Sigmoid colon (tissue), 7 donors: ENCODE results near the gene PLB1. TPM values are rescaled to one million over a fixed set of nuclear protein-coding genes. Genes with fewer than 3 reads are reported as not detected.

Experiments
- DNase-seq: peaks from one replicate; pipeline ENCODE4 v3.0.0-alpha.2; 2019
- H3K27ac ChIP-seq, 4 donors: fragments of 200-600 bp; sonication (generic); one replicate each; pipeline ENCODE4 v1.5.1; 2016 to 2019; ENCODE audit warnings: mild to moderate bottlenecking in 1 of 4
- H3K27me3 ChIP-seq, 3 donors: fragments of 200-600 bp; sonication (generic); one replicate each; pipeline ENCODE4 v1.5.1; 2019; ENCODE audit warnings: mild to moderate bottlenecking in 1 of 3
- H3K36me3 ChIP-seq, 4 donors: fragments of 200-600 bp; sonication (generic); one replicate each; pipeline ENCODE4 v1.5.1; 2016 to 2019
- H3K4me1 ChIP-seq, 4 donors: fragments of 200-600 bp; sonication (generic); one replicate each; pipeline ENCODE4 v1.5.1; 2017 to 2019
- H3K4me3 ChIP-seq, 4 donors: fragments of 200-600 bp; sonication (generic); one replicate each; pipeline ENCODE4 v1.5.1; 2017 to 2019; ENCODE audit warnings: mild to moderate bottlenecking in 2 of 4, moderate library complexity in 1 of 4
- H3K9me3 ChIP-seq, 4 donors: fragments of 200-600 bp in 3 of 4; sonication (generic) in 3 of 4; one replicate each; pipeline versions ENCODE4 v1.5.1 to v1.6.1; 2013 to 2019
- CTCF ChIP-seq, 4 experiments: fragments of 450-650 bp in 3 of 4; fragments of 200-600 bp in 1 of 4; IDR thresholded peaks; one replicate each; pipeline ENCODE4 v1.5.1; 2016 to 2019; ENCODE audit warnings: antibody characterized with exemption in 4 of 4, mild to moderate bottlenecking in 3 of 4, moderate library complexity in 2 of 4
- EP300 ChIP-seq, 4 donors: sonication (generic); formaldehyde crosslinking; IDR thresholded peaks; one replicate each; pipeline ENCODE4 v1.6.1; 2017; ENCODE audit warnings: antibody characterized with exemption in 4 of 4
- POLR2A ChIP-seq, 2 donors: fragments of 450-650 bp; IDR thresholded peaks; one replicate each; pipeline ENCODE4 v1.6.1; 2016; ENCODE audit warnings: antibody characterized with exemption in 2 of 2, mild to moderate bottlenecking in 2 of 2, moderate library complexity in 2 of 2
- POLR2AphosphoS5 ChIP-seq, 4 donors: sonication (generic); formaldehyde crosslinking; IDR thresholded peaks; one replicate each; pipeline ENCODE4 v1.6.1; 2017; ENCODE audit warnings: antibody characterized with exemption in 4 of 4
- WGBS, 2 donors: extraction: QIAGEN DNeasy Blood & Tissue Kit; methylation state at CpG; one replicate each; pipeline ENCODE4 v1.1.7; 2013; 5-methylcytosine and 5-hydroxymethylcytosine counted together
- intact Hi-C: fragments of 100-400 bp; cut with DNase I; formaldehyde crosslinking; loops from one replicate; pipeline ENCODE4 v1.15.1; 2023
- polyA plus RNA-seq, 3 donors: library from polyadenylated mRNA; stranded (reverse); fragments of 200-250 nt; gene quantifications; one replicate each; pipeline ENCODE4 v1.2.3, GENCODE V29; 2013
- total RNA-seq, 4 donors: library from RNA; depleted of rRNA; stranded (reverse); fragments of >200 nt; gene quantifications; one replicate each; pipeline ENCODE4 v1.1.0, GENCODE V29; 2016
- donor health status: healthy with polysubstance abuse.
- donor health status: Bipolar disorder and iron deficiency.
- donor health status: healthy.

Gene PLB1
- total and polyA plus RNA-seq, 7 donors, result 1.2 to 18.3 (median 2.1) TPM

DNA sequence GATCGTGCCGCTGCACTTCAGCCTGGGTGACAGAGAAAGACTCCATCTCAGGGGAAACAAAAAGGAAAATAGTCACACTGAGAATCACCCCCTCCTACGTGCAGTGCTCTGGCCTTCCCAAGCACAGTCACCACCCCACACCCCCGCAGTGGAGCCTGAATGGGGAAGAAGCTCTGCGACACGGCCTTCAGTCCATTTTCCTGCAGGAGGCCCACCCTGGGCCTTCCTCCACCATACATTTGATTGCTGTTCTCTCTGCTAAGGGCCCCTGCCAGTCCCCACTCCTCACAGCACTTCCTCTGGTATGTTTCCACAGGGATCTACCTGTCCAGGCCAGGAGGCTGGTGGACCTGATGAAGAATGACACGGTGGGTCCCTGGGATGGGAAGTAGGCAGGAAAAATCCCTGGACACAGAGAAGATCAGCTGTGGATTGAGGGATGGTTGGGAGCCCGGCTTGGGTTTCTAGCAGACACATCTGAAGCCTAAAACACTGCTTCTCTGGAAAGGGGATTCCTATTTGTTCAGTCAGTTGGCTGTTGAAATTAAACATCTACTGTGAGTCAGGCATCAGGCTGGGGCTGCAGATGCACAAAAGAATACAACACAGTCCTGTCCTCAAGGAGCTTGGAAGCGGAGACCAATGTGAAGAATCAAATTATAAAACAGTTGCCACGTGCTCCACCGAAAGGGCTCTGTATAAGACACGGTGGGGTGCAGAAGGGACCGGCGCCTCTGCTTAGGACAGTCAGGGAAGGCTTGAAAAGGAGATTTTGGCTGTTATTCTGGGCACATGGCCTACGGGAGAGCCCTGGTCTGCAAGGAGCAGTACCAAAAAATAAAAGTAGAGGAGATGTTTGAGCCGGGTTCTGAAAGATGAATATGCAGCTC, 82.2 kb downstream of the PLB1 start:
- no peak overlapping the region for H3K27ac ChIP-seq
- no peaks in the 10 kb centered on the region for H3K36me3 ChIP-seq
- H3K4me1 ChIP-seq, result no peaks in the 10 kb centered on the region
- H3K4me3 ChIP-seq, result no peak overlapping the region
- TF ChIP-seq POLR2A (IDR thresholded peaks at IDR 0.05) (no peak), EP300 (IDR thresholded peaks at IDR 0.05) (no peak), CTCF (IDR thresholded peaks at IDR 0.05) (no peak), POLR2AphosphoS5 (IDR thresholded peaks at IDR 0.05) (no peak)
- peak; percentile 50 for DNase-seq
- H3K9me3 ChIP-seq, result no peaks in the 10 kb centered on the region
- WGBS, 2 donors, result 92 to 93% methylated on average over 16 of the region's 16 CpGs
- intact Hi-C loops, result no loop called here
- H3K27me3 ChIP-seq, result no peaks in the 10 kb centered on the region

DNA sequence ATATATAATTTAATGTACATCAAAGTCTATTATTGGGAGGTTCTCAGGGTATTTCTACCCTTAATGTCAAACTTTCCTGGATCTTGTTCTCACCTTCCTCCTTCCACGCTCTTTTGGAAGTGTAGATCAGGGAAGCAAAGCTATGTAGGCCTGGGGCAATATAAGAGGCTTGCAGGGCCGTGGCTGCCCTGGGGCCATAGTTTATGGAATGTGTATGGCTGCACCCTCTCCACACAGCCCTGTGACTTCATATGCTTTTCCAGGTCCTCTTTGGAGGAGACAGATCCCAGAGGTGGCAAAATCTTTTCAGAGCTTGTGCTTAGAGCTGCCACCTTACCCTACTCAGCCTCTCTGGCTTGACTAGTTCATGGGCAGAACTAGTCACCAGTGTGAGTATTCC, 82.9 kb downstream of the PLB1 start:
- H3K27me3 ChIP-seq, result no peaks in the 10 kb centered on the region
- intact Hi-C loops, result no loop called here

DNA sequence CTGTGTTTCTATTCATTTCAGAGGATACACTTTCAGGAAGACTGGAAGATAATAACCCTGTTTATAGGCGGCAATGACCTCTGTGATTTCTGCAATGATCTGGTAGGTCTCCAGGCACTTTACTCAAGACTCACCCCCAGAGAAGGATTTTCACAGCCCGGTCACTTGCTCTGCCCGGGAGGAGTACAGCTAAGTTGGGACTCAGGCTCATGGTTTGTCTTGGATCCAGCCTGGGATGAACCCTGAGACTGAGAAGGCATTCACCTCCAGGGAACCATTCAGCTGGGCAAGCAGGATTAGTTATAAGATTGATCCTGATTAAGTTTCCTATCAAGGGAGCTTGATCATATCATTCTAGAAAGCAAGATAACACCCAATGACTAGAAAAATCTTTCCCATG, 83.7 kb downstream of the PLB1 start:
- Histone ChIP-seq H3K4me3 (no peak overlapping the region), H3K27ac (no peak overlapping the region), H3K27me3 (no peaks in the 10 kb centered on the region), H3K9me3 (no peaks in the 10 kb centered on the region), H3K4me1 (peaks cover 0 to 13% (median 11%) of the 10 kb centered on the region in 4 donors), H3K36me3 (no peaks in the 10 kb centered on the region)
- peak; percentile 21 for DNase-seq
- no peak for TF ChIP-seq EP300 (IDR thresholded peaks at IDR 0.05)
- TF ChIP-seq CTCF (IDR thresholded peaks at IDR 0.05), result no peak
- no peak for TF ChIP-seq POLR2AphosphoS5 (IDR thresholded peaks at IDR 0.05)
- no peak for TF ChIP-seq POLR2A (IDR thresholded peaks at IDR 0.05)
- 89 to 95% methylated on average over 3 of the region's 3 CpGs for WGBS, 2 donors
- intact Hi-C loops, result no loop called here

More for the DNA sequence above, 82.9 kb downstream of the PLB1 start:
- WGBS, 2 donors, result 81 to 87% methylated on average over 2 of the region's 2 CpGs
- Histone ChIP-seq H3K4me3 (no peak overlapping the region), H3K4me1 (peaks cover 0 to 5% (median 3%) of the 10 kb centered on the region in 4 donors), H3K27ac (no peak overlapping the region), H3K36me3 (no peaks in the 10 kb centered on the region), H3K9me3 (no peaks in the 10 kb centered on the region)
- TF ChIP-seq EP300 (IDR thresholded peaks at IDR 0.05) (no peak), POLR2A (IDR thresholded peaks at IDR 0.05) (no peak), POLR2AphosphoS5 (IDR thresholded peaks at IDR 0.05) (no peak), CTCF (IDR thresholded peaks at IDR 0.05) (no peak)
- DNase-seq, result peak; percentile 2

- 88 to 91% methylated on average over 5 of the region's 5 CpGs for whole genome bisulfite sequencing, 2 donors
- TF ChIP-seq CTCF (IDR thresholded peaks at IDR 0.05) (no peak), EP300 (IDR thresholded peaks at IDR 0.05) (no peak), POLR2AphosphoS5 (IDR thresholded peaks at IDR 0.05) (no peak), POLR2A (IDR thresholded peaks at IDR 0.05) (no peak)
- Histone ChIP-seq H3K4me3 (no peak overlapping the region), H3K36me3 (no peaks in the 10 kb centered on the region), H3K27me3 (no peaks in the 10 kb centered on the region), H3K27ac (no peak overlapping the region), H3K9me3 (no peaks in the 10 kb centered on the region), H3K4me1 (peaks cover 0 to 18% (median 13%) of the 10 kb centered on the region in 4 donors)
- intact Hi-C loops, result no loop called here
- DNase-seq, result peak; percentile 25
Measured at GRCh38 chr2:28580078-28580477, 84.2 kb downstream of the PLB1 start.
